Right lobe of liver (tissue), 4 donors: Measurements from ENCODE around the gene PRKAG3.

Source experiments
- POLR2A ChIP-seq: fragments of 450-650 bp; IDR thresholded peaks from one replicate; pipeline ENCODE4 v1.6.1; 2017; ENCODE audit warnings: antibody characterized with exemption, mild to moderate bottlenecking
- TF ChIP-seq, protein P1 (sequence below), 4 donors: fragments of 200-600 bp in 3 of 4; fragments of 450-650 bp in 1 of 4; IDR thresholded peaks; one replicate each; pipeline versions ENCODE4 v1.5.1 to v1.8.0; 2016 to 2022; ENCODE audit warnings: antibody characterized with exemption in 4 of 4, mild to moderate bottlenecking in 2 of 4
- donor health status: DM: no; HTN: no; CAD: no.
- donor health status: DM: no; HTN: no; CAD: no.
- donor health status: DM: no; HTN: yes; CAD: no.

DNA sequence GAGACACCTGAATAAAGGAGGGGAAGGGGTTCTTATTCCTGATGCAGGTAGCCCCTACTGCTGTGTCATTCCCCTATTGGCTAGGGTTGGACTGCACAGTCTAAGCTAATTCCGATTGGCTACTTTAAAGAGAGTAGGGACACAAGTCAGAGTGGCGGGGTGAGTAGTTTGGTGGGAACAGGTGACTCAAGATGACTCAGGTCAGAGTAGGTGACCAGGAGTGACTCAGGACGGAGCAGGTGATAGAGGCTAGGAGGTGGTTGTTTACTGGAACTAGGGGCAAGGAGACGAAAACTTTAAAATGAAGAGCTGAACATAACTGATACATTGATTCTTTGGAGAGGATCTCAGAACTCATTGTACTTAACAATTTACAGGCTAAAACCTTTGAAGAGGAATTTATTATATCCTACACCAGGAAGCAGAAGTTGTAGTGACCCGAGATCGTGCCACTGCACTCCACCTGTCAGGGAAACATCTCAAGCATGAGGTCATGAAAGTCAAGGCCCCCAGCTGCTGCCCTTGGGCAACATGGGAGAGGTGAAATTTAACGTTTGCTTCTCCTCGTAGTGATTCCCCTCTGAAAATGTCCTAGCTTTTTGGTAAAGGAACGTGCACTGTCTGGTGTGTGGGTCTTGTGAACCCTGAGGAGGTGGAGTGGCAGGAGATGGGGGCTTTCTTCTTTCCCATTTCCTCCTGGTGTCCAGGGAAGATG lies 54.2 kb downstream of the PRKAG3 start:
- TF ChIP-seq, protein P1, sequence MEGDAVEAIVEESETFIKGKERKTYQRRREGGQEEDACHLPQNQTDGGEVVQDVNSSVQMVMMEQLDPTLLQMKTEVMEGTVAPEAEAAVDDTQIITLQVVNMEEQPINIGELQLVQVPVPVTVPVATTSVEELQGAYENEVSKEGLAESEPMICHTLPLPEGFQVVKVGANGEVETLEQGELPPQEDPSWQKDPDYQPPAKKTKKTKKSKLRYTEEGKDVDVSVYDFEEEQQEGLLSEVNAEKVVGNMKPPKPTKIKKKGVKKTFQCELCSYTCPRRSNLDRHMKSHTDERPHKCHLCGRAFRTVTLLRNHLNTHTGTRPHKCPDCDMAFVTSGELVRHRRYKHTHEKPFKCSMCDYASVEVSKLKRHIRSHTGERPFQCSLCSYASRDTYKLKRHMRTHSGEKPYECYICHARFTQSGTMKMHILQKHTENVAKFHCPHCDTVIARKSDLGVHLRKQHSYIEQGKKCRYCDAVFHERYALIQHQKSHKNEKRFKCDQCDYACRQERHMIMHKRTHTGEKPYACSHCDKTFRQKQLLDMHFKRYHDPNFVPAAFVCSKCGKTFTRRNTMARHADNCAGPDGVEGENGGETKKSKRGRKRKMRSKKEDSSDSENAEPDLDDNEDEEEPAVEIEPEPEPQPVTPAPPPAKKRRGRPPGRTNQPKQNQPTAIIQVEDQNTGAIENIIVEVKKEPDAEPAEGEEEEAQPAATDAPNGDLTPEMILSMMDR (IDR thresholded peaks at IDR 0.05): no peak
- TF ChIP-seq POLR2A: no peak
